Frontal cortex (tissue), 4 donors: ENCODE measurements around the gene RNF175. TPM values are rescaled to one million over a fixed set of nuclear protein-coding genes. Genes with fewer than 3 reads are reported as not detected.

Experiments used
- DNase-seq, 2 donors: peaks; one replicate each; pipeline ENCODE4 v3.0.0; 2012; ENCODE audit warnings: low spot score in 2 of 2
- FAIRE-seq: peaks from 2 replicates; lab custom pipeline; 2012; peaks lifted over from hg19 to GRCh38; lab: Jason Lieb, UNC
- total RNA-seq: library from RNA; depleted of rRNA; stranded (reverse); fragments of >200 nt; gene quantifications from one replicate; pipeline ENCODE4 v1.2.3, GENCODE V29; 2014
- donor health status: control.
- donor health status: control.
- donor health status: control.

Gene RNF175
- total RNA-seq, 1 donor from 2014 or later: 31.0 TPM

DNA sequence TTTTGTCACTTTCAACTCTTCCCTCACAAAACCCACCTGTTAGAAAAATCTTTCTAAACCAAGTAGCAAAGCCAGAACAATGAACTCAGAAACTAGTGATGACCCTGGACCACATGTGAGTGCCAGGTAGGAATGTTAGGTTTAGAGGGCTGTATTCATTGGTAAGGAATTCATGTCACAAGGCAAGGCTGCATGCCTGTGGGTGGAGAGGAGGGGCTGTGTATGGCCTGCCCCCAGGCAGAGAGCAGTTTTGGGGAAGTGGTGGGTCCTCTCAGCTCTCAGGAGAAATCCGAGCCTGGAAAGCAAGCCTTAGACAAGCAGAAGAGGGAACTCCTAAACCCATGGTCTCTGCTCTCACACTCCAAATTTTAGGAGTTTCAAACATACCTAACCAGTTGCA, 2.4 kb downstream of the RNF175 start:
- DNase-seq (no peak), FAIRE-seq (no peak)

- no peak for FAIRE-seq
- no peak for DNase-seq
Measured at GRCh38 chr4:153755186-153755585, 4.6 kb downstream of the RNF175 start.

DNA sequence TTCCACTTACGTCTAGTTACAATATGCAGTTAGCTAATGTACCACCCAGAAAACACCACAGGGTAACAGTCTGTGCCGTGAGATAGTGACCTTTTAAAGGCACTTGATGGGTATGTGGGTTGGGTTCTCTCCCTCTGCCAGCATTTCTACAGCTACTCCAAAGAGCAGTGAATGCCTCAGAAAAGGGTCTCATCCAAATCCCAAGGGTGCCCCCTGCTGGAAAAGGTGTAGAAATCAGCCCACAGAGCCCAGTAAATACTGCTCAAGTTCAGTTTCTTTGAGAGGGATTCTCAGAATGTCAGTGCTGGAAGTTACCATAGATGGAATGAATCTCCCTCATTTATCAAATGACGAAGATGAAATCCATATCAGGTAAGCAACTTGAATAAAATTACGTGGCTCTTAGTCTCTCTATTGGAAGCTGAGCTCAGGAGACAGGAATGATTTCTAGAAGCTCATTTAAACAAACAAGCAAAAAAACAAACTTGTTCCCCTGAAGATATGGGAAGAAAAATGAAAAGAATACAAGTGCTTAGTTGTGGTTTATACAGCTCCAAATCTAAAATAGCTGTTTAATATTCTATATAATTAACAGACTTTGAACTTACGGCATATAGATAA, 9.5 kb downstream of the RNF175 start:
- peak; percentile 23 for FAIRE-seq
- DNase-seq: peak in 1 of 2 donors; percentile 40

DNA sequence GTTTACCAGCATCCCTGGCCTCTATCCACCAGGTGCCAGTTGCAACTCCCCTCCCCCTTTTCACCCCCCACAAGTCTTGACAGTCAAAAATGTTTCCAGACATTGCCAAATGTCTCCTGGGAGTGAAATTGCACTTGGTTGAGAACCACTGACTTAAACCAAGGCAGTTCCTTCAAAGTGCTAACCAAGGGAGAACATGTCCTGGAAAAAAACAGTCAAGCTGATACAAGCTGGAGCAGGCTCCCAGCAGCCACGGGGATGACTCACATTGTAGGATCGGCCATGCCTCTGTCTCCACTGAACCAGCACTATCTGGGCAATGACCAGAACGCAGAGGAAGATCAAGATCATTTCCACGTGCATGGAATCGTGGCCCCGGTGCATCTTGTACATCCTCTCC, 11.4 kb downstream of the RNF175 start:
- FAIRE-seq (no peak), DNase-seq (no peak)

GRCh38 chr4:153747406-153747955, 12.3 kb downstream of the RNF175 start:
- DNase-seq (no peak), FAIRE-seq (no peak)

DNA sequence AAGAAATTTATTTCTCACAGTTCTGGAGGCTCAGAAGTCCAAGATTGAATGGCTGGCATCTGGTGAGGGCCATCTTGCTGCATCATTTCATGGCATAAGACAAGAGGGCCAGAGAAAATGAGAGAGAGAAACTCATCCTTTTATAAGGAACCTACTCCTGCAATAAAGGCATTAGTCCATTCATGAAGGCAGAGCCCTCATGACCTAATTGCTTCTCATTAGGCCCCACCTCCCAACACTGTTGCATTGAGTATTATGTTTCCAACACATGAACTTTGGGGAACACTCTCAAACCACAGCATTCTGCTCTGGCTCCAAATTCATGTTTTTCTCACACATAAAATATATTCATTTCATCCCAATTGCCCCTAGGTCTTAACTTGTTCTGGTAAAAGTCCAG, 14.2 kb downstream of the RNF175 start:
- DNase-seq (no peak), FAIRE-seq (no peak)

- FAIRE-seq: no peak
Measured at GRCh38 chr4:153741541-153741940, 18.3 kb downstream of the RNF175 start.

GRCh38 chr4:153735906-153736461, 23.8 kb downstream of the RNF175 start:
- DNase-seq: no peak
- FAIRE-seq: no peak

More at GRCh38 chr4:153741541-153741940, 18.3 kb downstream of the RNF175 start:
- no peak for DNase-seq

DNA sequence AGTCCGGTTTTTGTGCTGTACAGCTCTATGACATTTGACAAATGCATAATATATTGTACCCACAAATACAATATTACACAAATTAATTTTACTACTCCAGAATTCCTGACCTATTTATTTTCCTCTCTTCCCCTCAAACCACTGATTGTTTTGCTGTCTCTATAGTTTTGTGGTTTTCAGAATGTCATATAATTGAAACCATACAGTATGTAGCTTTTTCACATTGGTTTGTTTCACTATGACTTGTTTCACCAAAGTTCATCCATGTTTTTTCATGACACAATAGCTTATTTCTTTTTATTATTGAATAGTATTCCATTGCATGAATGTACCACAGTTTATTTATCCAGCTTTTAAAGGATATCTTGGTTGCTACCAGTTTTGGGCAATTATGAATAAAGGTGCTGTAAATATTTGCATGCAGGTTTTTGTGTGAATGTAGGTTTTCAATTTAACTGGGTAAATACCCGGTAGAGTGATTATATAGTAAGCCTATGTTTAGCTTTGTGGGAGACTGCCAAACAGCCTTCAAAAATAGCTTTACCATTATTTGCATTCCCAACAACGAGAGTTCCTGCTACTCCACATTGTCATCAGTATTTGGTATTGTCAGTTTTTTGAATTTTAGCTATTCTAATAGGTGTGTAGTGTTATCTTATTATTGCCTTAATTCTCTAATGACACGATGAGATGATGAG, 25.9 kb downstream of the RNF175 start:
- DNase-seq: no peak
- no peak for FAIRE-seq

GRCh38 chr4:153731239-153731638, 28.6 kb downstream of the RNF175 start:
- no peak for DNase-seq
- no peak for FAIRE-seq

DNA sequence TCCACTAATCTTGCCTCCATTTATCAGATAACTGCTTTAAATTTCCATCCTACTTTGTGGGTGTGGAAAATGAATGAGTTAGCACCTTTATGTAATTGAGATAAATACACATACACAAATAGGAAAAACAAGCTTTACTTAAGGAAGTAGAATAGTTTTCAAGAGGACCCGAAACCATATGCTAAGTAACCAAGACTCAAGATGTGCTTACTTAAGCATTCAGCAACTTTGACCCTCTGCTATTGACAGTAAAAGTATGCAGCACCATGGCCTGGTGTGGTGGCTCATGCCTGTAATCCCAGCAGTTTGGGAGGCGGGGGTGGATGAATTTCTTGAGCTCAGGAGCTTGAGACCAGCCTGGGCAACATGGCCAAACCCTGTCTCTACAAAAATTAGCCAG, 29.9 kb downstream of the RNF175 start:
- DNase-seq: no peak
- no peak for FAIRE-seq

DNA sequence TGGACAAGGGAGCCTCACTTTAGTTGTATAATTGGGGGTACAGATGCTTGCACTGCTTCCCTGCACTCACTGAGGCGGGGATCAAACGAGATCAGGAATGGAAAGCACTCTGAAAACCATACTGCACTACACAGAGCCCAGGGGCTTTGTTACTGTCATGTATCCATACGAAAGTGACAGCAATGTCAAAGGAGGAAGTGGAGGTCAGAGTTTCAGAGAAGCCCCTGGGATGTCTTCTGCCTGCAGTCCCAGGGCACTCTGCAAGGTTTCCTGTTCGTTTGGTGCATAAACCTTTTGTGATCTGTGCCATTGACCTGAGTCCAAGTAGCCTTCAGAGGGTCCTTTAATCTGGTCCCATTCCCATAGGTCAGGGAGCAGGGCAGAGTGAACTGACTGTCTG, 31.2 kb downstream of the RNF175 start:
- DNase-seq (no peak), FAIRE-seq (no peak)

- DNase-seq (no peak), FAIRE-seq (no peak)
Measured at GRCh38 chr4:153728151-153728550, 31.7 kb downstream of the RNF175 start.

DNA sequence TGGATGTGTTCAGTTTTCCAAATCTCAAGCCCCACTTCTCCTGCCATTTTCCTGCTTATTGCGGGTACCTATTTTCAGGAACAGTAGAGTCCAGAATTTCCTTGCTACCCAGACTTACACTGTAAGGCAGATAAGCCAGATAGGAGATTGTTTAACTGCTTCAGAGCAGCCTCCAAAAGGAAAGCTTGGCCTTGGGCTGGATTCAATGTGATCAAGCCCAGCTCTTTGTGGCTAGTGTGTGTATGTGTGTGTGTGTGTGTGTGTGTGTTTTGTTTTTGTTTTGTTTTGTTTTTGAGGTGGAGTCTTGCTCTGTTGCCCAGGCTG, 34.0 kb downstream of the RNF175 start:
- DNase-seq: no peak
- FAIRE-seq: no peak

- FAIRE-seq: no peak
- DNase-seq: no peak
Measured at GRCh38 chr4:153725136-153725830, 34.5 kb downstream of the RNF175 start.

- no peak for DNase-seq
- FAIRE-seq: no peak
Measured at GRCh38 chr4:153724606-153725005, 35.2 kb downstream of the RNF175 start.

- FAIRE-seq: no peak
- no peak for DNase-seq
Measured at GRCh38 chr4:153722036-153722435, 37.8 kb downstream of the RNF175 start.

GRCh38 chr4:153713866-153714646, 45.8 kb downstream of the RNF175 start:
- DNase-seq (no peak), FAIRE-seq (no peak)

DNA sequence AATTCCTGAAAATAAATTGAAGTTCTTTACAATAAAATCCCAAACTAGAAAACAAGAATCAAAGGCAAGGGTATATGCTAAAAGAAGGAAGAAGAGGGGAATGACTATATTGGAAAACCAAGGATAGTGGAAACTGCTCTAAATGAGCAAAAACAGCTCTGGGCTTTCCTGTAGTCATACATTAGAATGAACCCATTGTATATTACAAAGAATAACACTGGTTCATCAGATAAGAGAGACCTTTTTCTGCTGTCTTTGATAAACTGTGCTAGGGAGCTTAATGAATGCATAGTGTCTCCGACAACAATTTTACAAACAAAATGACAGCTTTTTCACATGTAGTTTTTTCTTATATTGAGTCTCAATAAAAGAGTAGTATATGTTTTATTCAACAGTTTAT, 49.1 kb downstream of the RNF175 start:
- FAIRE-seq: no peak

DNA sequence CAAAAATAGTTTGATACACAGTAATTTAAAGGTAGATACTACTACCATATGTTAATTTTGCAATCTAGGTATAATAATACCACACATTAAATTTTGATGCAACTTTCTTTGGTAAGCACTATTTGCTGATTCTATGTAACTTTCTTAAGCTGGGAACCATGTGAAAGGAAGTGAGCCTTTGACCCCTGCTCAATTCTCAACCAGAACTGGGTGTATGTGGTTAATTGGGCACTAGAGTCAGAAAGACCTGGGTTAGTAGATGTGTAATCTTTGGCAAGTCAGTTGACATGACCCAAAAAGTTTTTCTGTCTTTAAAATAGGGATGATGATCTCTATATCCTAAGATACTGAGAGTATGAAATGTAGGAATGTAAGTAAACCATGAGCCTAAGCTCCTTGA, 53.3 kb downstream of the RNF175 start:
- no peak for FAIRE-seq

More for the DNA sequence above, 49.1 kb downstream of the RNF175 start:
- no peak for DNase-seq

More for the DNA sequence above, 53.3 kb downstream of the RNF175 start:
- DNase-seq: no peak
